ENCODE data around the gene MYO7A.

- TF ChIP-seq, protein P1, sequence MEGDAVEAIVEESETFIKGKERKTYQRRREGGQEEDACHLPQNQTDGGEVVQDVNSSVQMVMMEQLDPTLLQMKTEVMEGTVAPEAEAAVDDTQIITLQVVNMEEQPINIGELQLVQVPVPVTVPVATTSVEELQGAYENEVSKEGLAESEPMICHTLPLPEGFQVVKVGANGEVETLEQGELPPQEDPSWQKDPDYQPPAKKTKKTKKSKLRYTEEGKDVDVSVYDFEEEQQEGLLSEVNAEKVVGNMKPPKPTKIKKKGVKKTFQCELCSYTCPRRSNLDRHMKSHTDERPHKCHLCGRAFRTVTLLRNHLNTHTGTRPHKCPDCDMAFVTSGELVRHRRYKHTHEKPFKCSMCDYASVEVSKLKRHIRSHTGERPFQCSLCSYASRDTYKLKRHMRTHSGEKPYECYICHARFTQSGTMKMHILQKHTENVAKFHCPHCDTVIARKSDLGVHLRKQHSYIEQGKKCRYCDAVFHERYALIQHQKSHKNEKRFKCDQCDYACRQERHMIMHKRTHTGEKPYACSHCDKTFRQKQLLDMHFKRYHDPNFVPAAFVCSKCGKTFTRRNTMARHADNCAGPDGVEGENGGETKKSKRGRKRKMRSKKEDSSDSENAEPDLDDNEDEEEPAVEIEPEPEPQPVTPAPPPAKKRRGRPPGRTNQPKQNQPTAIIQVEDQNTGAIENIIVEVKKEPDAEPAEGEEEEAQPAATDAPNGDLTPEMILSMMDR (IDR thresholded peaks at IDR 0.05; ENCODE audit: borderline replicate concordance, extremely low read depth, low read length, poor library complexity, severe bottlenecking): no peak
- no peak for TF ChIP-seq EZH2 (IDR thresholded peaks at IDR 0.05; ENCODE audit: borderline replicate concordance, low read depth, low read length, severe bottlenecking)
Measured at GRCh38 chr11:77214557-77214956, 86.5 kb downstream of the MYO7A start.

Measured in DND-41 (cell line).